ENCODE results near the gene LMAN2. TPM values are rescaled to one million over a fixed set of nuclear protein-coding genes. Genes with fewer than 3 reads are reported as not detected.
"Not testable (repeated sequence)": the region's sequence is repeated elsewhere in the genome, so short reads cannot be mapped to it uniquely, and the experiment has no call there.

LMAN2 gene
- polyA plus RNA-seq, 3 donors, result 110 to 153 (median 140) TPM

DNA sequence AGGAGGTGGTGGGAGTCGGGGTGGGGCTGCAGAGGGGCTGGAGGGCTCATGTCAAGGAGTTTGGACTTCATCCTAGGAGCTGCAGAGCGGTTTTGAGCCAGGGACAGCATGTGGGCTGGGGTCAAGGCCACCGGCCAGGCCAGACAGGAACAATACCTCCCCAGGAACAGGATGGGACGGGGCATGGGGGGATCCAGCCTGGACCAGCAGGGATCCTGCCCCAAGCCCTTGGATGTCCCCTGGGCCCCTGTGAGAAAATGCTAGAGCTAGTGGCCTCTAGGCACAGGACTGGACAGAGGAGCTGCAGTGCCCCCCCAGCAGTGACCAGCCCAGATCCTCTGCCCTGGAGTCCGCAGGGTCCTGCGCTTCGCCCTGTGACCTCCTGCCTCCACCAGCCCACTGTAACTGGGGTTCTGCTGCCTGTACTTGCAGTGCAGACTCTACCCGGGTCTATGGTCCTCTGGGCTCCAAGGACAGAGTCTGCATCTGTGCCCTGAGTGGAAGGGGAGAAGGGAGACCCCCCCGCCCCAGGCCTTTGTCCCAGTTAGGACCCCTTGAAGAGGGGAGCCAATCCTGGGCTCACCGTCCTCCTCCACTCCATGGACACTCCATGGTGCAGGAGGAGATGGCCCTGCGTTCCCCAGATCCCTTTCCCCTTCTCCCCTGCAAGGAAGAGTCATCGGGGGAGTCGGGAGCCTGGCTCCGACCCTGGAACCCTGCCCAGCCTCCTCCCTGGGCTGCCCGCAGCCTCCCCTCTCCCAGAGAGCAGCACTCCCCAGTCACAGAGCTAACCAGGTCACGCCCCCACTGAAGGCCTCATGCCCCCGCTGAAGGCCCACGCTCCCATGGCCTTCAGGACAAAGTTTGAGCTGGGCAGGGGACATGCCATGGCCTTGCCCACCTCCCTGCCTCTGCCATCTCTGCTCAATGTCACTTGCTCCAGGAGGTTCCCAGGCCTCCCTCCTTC is 36.8 kb downstream of the LMAN2 start:
- no peak for DNase-seq (ENCODE audit: extremely low read depth in 1 of 11, low read depth in 9 of 11, low spot score in 4 of 11)

GRCh38 chr5:177313561-177314259 is 37.8 kb downstream of the LMAN2 start:
- no peak for DNase-seq (ENCODE audit: extremely low read depth in 1 of 11, low read depth in 9 of 11, low spot score in 4 of 11)

- DNase-seq (ENCODE audit: extremely low read depth in 1 of 11, low read depth in 9 of 11, low spot score in 4 of 11), result no peak
These were observed 38.8 kb downstream of the LMAN2 start for GRCh38 chr5:177312649-177313181.

GRCh38 chr5:177311723-177312648 is 39.5 kb downstream of the LMAN2 start, which contains the start of gene MXD3:
Gene MXD3 (minus strand): TSS chr5:177311898. CDS start chr5:177311830, 68 bp downstream.
- peak; percentile 79 to 95 (median 91) for DNase-seq (ENCODE audit: extremely low read depth in 1 of 11, low read depth in 9 of 11, low spot score in 4 of 11)

DNA sequence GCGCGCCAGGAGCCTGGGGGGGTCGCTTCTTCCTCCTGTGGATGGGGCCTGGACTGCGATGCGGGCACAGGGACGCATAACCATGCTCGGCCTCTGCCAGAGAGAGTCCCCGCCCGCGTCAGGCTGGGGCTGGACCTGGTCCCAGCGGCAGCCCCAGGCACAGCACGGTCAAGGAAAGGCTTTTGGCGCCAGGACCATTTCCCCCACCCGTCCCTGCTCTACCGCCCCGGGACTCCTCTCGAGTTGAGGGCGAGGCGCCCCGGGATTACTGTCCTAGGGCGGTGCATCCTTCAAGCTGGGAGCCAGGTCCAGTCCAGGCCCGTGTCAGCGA is 40.1 kb downstream of the LMAN2 start:
- DNase-seq (ENCODE audit: extremely low read depth in 1 of 11, low read depth in 9 of 11, low spot score in 4 of 11), result no peak

GRCh38 chr5:177310757-177311391 is 40.6 kb downstream of the LMAN2 start:
- DNase-seq (ENCODE audit: extremely low read depth in 1 of 11, low read depth in 9 of 11, low spot score in 4 of 11), result no peak

DNA sequence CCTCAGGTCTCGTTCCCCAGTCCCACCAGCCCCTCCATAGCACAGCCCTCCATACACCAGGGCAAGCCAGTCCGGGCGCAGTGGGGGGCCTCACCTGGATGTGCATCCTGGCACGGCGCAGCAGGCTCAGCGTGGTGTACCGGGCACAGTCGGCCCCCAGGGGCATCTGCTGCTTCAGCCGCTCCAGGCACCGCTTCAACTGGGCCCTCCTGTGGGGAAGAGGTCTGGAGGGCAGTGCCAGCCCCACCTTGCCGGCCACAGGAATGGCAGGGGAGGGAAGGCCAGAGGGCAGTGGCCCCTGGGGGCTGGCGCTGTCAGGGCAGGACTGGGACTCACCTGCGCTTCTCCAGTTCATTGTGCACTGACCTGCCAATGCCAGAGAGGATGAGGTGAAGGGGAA is 41.1 kb downstream of the LMAN2 start:
- no peak for DNase-seq (ENCODE audit: extremely low read depth in 1 of 11, low read depth in 9 of 11, low spot score in 4 of 11)

- DNase-seq (ENCODE audit: extremely low read depth in 1 of 11, low read depth in 9 of 11, low spot score in 4 of 11), result peak in 3 of 11 donors; percentile 28 to 50 (median 46)
These were observed 41.9 kb downstream of the LMAN2 start for GRCh38 chr5:177309351-177310191.

GRCh38 chr5:177308740-177309139 is 42.7 kb downstream of the LMAN2 start:
- DNase-seq (ENCODE audit: extremely low read depth in 1 of 11, low read depth in 9 of 11, low spot score in 4 of 11), result no peak

GRCh38 chr5:177307544-177308363 is 43.7 kb downstream of the LMAN2 start:
- DNase-seq (ENCODE audit: extremely low read depth in 1 of 11, low read depth in 9 of 11, low spot score in 4 of 11), result no peak

- no peak for DNase-seq (ENCODE audit: extremely low read depth in 1 of 11, low read depth in 9 of 11, low spot score in 4 of 11)
These were observed 44.6 kb downstream of the LMAN2 start for GRCh38 chr5:177306674-177307543.

DNA sequence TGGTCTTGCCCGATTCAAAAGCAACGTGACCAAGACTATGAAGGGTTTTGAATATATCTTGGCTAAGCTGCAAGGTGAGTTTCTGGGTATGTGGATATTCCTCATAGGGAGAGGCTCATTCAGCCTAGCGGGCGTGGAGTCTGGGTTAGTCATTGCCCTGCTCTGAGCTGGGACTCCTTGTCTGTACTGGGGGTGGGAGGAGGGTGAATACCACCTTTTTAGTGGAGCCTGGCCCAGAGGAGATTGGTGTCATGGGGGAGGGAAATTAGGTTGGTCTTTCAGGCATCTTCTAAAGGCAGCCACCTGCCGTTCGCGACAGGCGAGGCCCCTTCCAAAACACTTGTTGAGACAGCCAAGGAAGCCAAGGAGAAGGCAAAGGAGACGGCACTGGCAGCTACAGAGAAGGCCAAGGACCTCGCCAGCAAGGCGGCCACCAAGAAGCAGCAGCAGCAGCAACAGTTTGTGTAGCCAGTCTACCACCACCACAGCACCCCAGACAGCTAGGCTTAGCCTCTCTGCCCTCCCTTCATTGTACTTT is 45.3 kb downstream of the LMAN2 start:
- DNase-seq (ENCODE audit: extremely low read depth in 1 of 11, low read depth in 9 of 11, low spot score in 4 of 11), result not testable (repeated sequence)

GRCh38 chr5:177304392-177305119 is 46.9 kb downstream of the LMAN2 start:
- no peak for DNase-seq (ENCODE audit: extremely low read depth in 1 of 11, low read depth in 9 of 11, low spot score in 4 of 11)

- no peak for DNase-seq (ENCODE audit: extremely low read depth in 1 of 11, low read depth in 9 of 11, low spot score in 4 of 11)
These were observed 47.5 kb downstream of the LMAN2 start for GRCh38 chr5:177303925-177304391.

Measured in renal cortex interstitium (tissue), 11 donors.